HG03378 (cell line): ENCODE results near the gene MAP2K3.
"Not testable (repeated sequence)": the region's sequence is repeated elsewhere in the genome, so short reads cannot be mapped to it uniquely, and the experiment has no call there.

Source experiments
- ATAC-seq: cut with Tn5 transposase; IDR thresholded peaks from one replicate; pipeline ENCODE4 v1.9.1; 2021; ENCODE audit warnings: mild to moderate bottlenecking, moderate library complexity; ENCODE audit not compliant: unreplicated experiment

MAP2K3 gene

DNA sequence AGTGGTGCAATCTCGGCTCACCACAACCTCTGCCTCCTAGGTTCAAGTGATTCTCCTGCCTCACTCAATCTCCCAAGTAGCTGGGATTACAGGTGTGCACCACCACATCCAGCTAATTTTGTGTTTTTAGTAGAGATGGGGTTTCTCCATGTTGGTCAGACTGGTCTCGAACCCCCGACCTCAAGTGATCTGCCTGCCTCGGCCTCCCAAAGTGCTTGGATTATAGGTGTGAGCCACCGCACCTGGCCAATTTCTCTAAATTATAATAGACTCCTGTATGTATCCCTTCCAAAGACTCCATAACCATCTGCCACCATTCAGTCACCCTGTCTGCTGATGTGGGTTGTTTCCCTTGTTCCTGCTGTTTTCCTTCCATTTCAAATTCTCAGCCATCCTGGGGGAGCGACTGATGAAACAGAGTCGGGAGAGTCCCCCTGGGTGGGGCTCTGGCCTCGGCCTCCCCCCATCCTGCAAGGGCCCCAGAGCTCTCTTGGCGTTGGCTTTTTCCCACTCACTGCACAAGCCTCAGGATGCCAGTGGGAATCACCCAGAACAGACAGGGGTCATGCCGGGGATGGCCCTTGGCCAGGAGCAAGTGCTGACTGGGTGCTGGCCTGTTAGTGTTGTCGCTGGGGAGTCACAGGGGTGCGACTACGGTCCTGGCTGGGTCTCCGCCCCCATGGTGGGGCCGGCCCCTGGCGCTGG is 25.7 kb downstream of the MAP2K3 start:
- ATAC-seq: not testable (repeated sequence)

DNA sequence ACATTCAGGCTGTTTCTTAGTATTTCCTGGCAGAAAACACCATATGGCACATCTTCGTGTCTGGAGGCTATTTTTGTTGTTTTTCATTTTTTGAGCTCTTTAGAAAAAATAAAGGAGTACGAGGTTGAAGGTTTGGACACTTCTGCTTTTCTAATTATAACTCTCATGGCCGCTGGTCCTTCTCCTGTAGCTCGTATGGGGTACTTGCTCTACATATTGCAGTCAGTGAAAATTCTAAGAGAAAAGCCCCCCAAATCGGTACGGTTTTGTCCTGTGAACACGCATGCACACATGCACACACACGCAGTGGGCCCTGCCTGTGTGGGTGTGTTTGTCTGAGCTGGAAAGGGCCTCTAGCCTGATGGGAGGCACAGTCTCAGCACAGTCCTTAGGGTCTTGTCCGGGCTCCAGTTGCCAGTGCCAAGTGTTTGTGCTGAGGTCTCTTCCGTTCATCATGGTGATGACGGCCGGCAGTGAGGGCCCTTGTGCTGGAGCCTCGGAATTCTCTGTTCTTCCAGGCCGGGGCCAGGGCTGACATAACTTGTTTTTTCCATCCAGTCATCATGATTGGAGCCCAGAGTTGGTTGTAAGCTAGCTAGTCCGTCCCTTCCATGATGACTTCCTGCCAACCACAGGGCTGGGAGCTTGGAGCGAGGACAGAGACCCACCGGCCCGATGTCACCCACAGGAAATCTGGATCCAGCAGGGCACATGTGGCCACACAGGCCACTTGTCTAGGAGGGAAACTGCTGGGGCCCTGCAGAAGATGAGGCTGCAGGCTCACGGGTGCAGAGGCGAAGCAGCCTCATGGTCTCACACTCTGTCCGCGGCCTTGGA is 26.5 kb downstream of the MAP2K3 start:
- ATAC-seq: not testable (repeated sequence)

DNA sequence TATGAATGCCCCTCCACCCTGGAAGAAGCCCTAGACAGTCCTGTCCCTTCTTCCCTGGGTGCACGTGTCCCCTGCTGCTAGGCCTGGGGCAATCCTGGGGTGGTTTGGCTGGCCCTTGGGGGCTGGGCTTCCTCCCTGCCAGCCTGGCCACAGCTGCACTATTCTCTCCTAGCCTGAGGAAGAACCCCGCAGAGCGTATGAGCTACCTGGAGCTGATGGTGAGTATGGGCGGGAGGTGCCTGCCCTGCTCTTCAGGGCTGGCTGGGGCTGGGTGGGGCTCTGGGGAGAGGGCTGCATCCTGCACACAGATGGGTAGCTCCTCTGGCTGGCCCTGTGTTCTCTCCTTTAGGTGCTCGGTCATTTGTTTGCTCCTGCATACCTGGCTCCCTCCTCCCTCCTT is 28.8 kb downstream of the MAP2K3 start:
- no peak for ATAC-seq

DNA sequence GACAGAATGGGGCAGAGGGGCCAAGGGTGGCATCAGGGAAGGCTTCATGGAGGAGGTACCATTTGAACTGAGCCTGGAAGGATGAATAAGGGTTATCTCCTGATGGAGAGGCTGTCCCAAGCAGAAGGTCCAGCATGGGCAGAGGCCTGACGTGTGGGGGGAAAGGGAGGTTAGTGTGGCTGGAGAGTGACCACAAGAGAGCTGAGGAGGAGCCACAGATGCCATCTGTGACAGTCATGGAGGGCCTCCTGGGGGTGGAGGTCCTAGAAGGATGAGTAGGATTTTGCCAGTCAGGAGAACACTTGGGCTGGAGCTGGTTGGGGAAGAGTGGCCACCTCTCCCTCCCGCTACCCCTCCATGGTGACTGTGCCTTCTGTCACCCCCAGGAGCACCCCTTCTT is 29.2 kb downstream of the MAP2K3 start:
- not testable (repeated sequence) for ATAC-seq

DNA sequence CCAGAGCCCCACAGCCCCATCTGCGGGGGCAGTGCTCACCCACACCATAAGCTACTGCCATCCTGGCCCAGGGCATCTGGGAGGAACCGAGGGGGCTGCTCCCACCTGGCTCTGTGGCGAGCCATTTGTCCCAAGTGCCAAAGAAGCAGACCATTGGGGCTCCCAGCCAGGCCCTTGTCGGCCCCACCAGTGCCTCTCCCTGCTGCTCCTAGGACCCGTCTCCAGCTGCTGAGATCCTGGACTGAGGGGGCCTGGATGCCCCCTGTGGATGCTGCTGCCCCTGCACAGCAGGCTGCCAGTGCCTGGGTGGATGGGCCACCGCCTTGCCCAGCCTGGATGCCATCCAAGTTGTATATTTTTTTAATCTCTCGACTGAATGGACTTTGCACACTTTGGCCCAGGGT is 29.8 kb downstream of the MAP2K3 start:
- not testable (repeated sequence) for ATAC-seq

DNA sequence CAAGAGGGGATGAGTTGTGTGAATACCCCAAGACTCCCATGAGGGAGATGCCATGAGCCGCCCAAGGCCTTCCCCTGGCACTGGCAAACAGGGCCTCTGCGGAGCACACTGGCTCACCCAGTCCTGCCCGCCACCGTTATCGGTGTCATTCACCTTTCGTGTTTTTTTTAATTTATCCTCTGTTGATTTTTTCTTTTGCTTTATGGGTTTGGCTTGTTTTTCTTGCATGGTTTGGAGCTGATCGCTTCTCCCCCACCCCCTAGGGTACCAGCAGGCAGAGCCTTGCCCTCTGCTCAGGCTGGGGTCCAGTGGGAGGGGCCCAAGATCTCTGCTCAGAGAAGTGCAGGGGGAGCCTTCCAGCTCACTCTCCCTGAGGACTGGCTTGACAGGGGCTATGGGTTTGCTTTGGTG is 30.2 kb downstream of the MAP2K3 start:
- ATAC-seq: not testable (repeated sequence)

DNA sequence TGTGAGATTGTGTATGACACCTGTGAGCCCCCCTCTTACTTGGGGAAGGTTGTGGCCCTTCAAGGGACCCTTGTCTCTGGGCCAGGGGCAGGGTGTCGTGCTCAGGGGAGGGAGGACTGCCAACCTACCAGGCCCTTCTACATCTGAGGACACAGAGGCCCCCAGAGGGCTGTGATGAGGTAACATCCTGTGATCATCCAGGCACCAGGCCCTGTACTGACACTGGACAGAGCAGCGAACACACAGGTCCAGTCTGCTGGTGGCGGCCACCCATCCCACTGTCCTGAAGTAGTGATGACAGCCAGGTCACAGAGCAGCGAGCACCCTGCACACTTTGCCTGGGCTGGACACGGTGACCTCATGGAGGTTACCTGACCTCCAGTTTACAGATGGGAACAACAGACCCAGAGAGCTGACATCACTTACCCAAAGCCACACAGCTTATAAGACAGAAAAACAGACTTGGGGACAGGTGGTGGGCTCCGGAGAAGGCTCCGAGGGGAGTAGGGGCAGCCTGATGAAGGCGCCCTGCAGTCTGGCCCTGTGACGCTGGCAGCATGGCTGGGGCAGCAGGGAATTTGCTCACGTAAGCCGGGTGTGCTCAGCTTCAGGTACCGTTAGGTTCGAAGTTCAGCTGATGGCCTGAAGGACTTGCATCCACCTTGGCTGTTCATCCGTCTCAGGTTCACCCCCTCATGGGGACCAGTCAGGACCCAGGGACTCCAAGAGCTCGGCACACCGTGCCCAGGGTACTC is 30.9 kb downstream of the MAP2K3 start:
- not testable (repeated sequence) for ATAC-seq

DNA sequence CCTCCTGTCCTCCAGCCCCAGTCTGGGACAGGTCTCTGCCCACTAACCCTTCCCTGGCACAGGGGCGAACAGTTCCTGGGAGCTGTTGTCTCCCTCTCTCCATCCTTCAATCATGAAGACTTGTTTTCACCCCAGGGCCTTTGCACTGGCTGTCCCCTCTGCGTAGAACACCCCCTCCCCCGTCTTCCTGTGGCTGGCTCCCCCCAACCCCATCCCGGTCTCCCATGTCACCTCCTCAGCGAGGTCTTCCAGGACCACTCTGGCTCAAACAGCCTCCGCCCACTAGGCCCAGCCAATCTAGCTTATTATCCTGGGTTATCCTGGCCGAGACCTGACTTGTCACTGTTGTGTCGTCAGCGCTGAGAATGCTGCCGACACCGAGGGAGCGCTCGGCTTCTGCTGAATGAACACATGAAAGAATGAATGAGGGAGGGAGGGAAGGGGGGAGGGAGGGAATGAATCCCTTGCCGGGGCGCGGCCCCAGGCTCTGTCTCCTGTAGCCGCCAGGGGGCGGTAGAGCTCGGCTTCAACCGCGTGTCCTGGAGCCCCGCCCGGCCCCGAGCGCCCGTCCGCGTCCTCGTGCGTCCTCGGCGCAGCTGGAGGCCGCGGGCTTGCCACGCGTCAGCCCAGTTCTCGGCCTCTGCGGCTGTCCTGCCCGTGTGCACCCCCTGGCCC is 31.8 kb downstream of the MAP2K3 start:
- ATAC-seq: not testable (repeated sequence)

DNA sequence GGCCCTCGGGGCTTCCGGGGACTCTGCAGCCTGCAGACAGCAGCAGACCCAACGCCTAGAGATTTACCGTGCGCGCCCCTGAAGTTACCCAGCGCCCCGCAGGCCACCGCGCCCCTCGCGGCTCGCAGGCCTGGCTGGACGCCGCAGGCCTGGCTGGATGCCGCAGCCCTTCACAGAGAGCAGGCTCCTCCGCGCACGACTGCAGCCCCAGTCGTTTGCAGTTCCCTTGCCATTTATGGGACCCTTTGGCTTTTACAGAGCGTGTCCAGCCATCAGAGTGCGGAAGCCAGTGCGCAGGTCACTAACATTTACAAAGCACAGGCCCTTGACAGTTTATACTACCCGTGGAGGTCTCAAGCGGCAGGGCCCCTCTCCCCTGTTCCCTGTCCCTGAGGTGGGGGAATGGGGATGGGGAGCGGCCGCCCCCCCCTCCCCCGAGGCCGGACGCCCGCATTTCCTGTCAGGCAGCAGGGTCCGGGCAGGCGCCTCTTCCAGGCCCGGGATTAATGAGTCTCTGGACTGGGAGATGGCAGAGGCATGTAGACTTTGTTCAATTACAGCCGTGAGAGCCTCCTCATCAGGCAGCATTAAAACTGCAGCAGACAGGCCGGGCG is 32.5 kb downstream of the MAP2K3 start:
- ATAC-seq: not testable (repeated sequence)

DNA sequence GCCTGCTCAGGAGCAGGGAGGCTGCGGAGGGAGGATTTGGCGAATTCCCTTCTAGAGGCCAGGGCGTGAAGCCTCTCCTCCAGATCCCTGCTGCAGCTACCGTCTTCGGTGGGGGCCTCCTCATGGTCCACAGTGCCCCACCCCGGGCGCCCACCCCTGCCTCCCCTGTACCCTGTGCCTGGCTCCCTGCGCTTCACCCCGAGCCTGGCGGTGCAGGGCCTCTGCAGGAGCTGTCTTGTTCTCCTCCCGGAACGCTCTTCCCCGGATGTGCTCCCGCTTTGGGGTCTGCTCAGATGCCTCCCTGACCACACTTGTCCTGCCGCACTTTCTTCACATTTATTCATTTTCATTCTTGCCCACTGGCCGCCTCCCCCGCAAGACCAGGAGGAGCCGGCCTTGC is 33.3 kb downstream of the MAP2K3 start:
- ATAC-seq: not testable (repeated sequence)

DNA sequence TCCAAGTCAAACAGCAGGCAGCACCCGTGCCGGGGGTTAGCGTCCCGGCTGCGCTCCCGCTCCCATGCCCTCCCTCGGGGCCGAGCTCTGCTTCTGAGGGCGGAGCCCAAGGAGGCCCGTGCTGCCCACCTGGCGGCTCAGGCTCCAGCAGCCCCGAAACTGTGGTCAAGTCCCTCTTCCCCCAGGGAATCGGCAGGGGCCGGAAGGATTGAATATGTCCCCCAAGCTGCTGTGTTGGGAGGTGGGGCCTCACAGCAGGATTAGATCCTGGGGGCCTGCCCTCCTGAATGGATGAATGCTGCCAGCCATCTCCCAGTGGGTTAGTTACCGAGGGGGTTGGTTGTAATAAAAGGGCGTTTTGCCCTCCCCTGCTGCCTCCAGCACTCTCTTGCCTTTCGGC is 33.9 kb downstream of the MAP2K3 start:
- no peak for ATAC-seq

DNA sequence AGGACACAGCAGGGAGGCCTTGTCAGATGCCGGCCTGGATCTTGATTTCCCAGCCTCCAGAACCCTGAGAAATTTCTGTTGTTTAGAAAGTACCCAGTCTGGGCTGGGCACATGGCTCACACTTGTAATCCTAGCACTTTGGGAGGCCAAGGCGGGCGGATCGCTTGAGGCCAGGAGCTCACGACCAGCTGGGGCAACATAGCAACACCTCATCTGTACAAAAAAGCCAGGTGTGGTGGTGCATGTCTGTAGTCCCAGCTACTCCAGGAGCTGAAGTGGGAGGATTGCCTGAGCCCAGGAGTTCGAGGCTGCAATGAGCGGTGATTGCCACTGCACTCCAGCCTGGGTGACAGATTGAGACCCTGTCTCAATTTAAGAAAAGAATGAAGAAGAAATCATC is 34.3 kb downstream of the MAP2K3 start:
- ATAC-seq: not testable (repeated sequence)

DNA sequence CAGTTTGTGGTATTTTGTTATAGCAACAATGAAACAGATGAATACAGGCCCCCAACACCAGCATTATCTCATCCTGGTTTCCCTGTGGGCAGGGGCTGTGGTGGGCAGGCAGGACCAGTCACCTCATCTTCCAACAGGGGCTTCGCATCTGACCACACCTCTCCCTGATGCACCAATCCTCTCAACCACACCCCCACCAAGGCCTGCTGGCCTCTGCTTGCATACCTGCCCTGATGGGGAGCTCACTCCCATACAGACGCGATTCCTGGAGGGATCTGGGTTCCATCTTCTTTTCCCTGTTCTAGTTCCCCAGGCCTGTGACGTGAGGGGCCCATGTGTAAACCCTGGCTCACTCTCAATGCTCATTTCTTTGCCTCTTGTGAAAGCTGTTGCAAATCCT is 34.7 kb downstream of the MAP2K3 start:
- not testable (repeated sequence) for ATAC-seq

DNA sequence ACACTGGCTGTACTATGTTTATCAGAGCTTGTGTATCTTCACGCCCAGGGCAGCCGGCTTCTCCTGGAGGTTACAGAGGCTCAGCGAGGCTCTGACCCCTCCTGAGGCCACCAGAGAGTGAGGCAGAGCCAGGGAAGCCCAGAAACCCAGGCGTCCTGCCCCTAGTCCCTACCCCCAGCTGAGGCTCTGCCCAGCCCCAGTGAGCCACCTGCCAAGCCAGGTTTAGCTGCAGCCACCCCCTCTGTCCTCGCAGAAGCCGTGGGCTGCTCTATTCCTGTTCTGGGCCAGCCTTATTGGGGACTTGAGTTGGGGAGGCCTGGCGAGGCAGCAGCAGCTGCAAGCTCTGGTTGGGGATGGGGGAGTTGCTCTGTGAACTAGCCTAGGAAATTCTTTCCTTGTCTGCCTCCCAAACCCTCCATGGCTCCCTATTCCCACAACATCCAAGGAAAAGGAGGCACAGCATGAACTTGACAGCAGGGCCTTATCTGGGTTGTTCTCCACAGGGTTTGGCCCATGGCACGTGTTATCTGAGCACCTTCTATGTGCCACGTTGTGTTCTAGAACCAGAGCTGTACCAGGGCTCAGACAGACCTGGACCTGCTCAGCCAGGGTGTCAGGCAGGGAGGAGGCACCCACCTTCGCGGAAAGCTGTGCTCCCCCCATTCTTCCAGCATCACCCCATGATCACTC is 35.3 kb downstream of the MAP2K3 start:
- not testable (repeated sequence) for ATAC-seq

DNA sequence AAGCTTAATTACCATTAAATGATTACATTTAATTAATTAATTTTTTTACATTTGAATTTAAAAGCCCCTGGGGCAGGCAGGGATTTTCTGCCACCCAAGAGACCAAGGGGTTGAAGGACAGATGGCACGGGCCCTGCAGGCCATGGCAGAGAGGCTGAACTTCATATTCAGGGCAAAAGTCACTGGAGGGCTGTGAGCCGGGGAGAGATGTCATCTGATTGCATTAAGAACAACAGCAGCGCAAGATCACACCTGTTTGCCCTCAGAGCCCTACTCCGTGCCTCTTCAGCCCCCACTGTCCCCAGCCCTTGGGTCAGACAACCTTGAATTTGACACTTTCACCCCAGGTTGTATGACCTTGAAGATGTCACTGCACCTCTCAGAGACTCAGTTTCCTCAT is 35.9 kb downstream of the MAP2K3 start:
- not testable (repeated sequence) for ATAC-seq

DNA sequence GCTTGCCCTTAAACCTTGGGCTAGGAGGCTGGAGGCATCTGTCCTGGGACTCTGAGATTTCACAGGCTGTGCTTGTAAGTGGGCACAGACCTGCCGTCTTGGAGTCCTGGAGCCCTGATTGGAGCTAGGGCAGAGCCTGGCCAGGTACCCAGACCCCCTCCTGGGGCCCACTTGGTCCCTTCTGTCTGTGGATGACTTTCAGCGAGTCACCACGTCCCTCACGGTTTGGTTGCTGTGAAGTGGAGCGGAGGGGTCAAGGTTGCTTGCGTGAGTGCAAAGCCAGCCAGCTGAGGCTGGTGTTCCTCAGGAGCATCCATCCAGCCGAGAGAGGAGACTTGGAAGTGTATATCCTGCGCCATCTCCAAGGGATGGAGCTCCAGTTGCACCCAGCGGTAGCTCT is 36.5 kb downstream of the MAP2K3 start:
- not testable (repeated sequence) for ATAC-seq

DNA sequence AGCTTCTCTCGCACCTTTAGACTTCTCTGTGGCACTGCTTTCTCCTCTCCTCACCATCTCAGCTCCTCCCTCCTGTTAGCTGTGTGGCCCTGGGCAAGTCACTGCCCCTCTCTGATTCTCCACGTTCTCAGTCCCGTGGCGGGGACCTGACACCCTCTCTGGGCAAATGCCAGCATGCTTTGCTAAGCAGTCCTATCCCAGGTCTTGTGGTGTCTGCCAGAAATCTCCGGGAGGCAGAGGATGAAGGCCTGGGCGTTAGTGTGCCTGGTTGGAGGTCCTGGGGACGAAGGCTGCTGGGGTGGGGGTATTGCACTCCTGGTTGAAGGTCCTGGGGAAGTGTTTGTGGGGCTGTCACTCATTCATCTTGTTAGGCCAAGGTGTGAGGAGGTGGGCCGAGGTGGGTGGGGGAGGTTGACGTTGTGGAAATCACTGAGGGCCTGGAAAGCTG is 37.3 kb downstream of the MAP2K3 start:
- not testable (repeated sequence) for ATAC-seq

DNA sequence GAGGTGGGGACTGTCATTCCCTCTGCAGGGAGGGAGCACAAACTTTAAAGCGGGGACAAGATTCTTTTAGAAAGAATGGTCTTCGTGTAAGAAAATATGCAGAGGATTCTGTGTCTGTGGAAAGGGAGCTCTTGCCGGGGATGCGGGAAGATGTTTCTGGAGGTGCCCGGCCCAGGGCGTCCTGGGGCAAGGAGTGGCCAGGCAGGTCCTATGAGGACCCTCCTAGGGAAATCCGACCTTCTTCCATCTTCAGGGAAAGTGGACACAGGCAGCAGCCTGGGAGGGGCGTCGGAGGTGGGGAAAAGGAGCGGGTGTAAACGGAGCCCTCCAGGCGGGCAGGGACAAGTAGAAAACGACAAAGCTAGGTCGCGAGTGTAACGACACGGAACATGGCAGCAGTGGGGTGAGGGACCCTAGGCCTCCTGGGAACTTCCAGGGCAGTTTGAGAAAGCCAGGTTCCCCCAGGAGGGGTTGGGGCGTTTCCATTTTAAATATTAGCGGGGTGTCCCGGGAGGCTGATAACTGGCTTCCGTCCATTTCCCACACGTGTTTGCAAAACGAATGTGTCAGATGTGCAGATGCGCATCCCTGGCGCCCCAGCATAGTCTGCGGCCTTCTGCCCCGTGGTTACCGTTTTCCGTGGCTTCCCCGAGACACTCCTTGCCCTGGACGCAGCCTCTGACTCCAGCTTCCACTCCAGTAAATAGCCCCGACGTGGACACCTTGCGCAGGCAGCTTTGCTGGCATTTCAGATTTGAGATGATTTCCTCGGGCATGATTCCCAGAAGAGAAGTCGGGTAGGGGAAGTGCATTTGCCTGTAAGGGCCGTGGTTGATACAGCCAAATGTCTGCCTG is 39.0 kb downstream of the MAP2K3 start:
- ATAC-seq: not testable (repeated sequence)

DNA sequence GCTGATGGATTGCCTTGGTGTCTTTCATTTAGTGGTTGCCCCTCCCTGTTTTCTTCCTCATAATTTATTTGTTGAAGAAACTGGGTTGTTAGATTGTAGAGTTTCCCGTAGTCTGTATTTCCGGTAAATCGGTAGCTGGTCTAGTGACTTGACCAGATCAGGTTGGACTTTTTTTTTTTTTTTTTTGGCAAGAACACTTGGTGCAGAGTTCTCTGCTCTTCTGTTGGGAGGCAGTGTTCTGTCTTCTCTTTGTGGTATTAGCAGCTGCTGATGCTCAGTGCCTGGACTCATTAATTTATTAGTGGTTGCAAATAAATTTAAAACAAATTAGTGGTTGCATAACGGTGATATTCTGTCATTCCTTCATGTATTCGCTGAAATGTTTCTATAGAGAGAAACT is 40.2 kb downstream of the MAP2K3 start:
- ATAC-seq: not testable (repeated sequence)
